ENCODE measurements around the gene SYNC. TPM values are rescaled to one million over a fixed set of nuclear protein-coding genes. Genes with fewer than 3 reads are reported as not detected.

SYNC gene
- total and polyA plus RNA-seq, 2 donors (not counting 3 experiments of a cell fraction or from before 2014, with no cell fraction given) = 3.5 to 9.4 TPM

GRCh38 chr1:32746130-32746529 lies 43.6 kb upstream of the SYNC start:
- POLR2A ChIA-PET = no interaction called here
- no peak for DNase-seq (ENCODE audit: low read depth, low spot score)
- TF ChIP-seq POLR2A (IDR thresholded peaks at IDR 0.05; ENCODE audit: low read depth, low read length) = no peak
- TF ChIP-seq, protein P1, sequence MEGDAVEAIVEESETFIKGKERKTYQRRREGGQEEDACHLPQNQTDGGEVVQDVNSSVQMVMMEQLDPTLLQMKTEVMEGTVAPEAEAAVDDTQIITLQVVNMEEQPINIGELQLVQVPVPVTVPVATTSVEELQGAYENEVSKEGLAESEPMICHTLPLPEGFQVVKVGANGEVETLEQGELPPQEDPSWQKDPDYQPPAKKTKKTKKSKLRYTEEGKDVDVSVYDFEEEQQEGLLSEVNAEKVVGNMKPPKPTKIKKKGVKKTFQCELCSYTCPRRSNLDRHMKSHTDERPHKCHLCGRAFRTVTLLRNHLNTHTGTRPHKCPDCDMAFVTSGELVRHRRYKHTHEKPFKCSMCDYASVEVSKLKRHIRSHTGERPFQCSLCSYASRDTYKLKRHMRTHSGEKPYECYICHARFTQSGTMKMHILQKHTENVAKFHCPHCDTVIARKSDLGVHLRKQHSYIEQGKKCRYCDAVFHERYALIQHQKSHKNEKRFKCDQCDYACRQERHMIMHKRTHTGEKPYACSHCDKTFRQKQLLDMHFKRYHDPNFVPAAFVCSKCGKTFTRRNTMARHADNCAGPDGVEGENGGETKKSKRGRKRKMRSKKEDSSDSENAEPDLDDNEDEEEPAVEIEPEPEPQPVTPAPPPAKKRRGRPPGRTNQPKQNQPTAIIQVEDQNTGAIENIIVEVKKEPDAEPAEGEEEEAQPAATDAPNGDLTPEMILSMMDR (IDR thresholded peaks at IDR 0.05; ENCODE audit: extremely low read depth in 1 of 2, insufficient read depth in 1 of 2, low read depth in 1 of 2, low read length in 2 of 2) = no peak
- no peak for TF ChIP-seq POLR2AphosphoS5 (IDR thresholded peaks at IDR 0.05; ENCODE audit: insufficient read depth, low read depth, low read length)
- TF ChIP-seq MYC (IDR thresholded peaks at IDR 0.05; ENCODE audit: low read depth, low read length) = no peak
- no peak for TF ChIP-seq MAX (IDR thresholded peaks at IDR 0.05; ENCODE audit: insufficient read depth, insufficient read length)
- no peak for TF ChIP-seq FOS (IDR thresholded peaks at IDR 0.05; ENCODE audit: borderline replicate concordance, insufficient read depth, low read length)
- TF ChIP-seq GATA2 (IDR thresholded peaks at IDR 0.05; ENCODE audit: insufficient read depth, insufficient read length, low read depth, low read length) = no peak
- TF ChIP-seq JUN (IDR thresholded peaks at IDR 0.05; ENCODE audit: borderline replicate concordance, insufficient read depth, insufficient read length, low read depth) = no peak
- no peak for TF ChIP-seq EZH2 (IDR thresholded peaks at IDR 0.05; ENCODE audit: borderline replicate concordance, low read depth, low read length, severe bottlenecking)

More at GRCh38 chr1:32746130-32746529, 43.6 kb upstream of the SYNC start:
- H3K4me3 ChIP-seq (replicated peaks in 1 of 3; ENCODE audit: insufficient read depth in 1 of 3, low read depth in 1 of 3, low read length in 3 of 3) = no peak overlapping the region
- no TSS peak for BruUV-seq (replicated peaks)
- no peaks in the 10 kb centered on the region for H4K20me1 ChIP-seq (replicated peaks; ENCODE audit: control insufficient read depth, extremely low read depth, insufficient read depth, low read length)
- H3K36me3 ChIP-seq (ENCODE audit: control insufficient read depth in 2 of 2, extremely low read depth in 1 of 2, insufficient read depth in 2 of 2, low read length in 2 of 2) = no peaks in the 10 kb centered on the region
- CTCF ChIA-PET = interaction anchor here (1.0 to 2.5 kb wide), 3 partner anchors 26 to 33 kb away, joined by 3 to 15 read pairs (median 4); no protein-coding TSS in a partner anchor
- H3K4me1 ChIP-seq (ENCODE audit: control insufficient read depth, extremely low read depth, insufficient read depth, low read length) = peaks cover 13% of the 10 kb centered on the region
- H2AFZ ChIP-seq (ENCODE audit: low read depth, low read length) = no peak overlapping the region
- H3K27ac ChIP-seq (ENCODE audit: insufficient read depth, low read depth, low read length) = no peak overlapping the region
- dilution Hi-C loops (cut with MboI; ENCODE audit: extremely low pct_ligation_motif_present, low sequenced_read_pairs) = no loop called here
- H3K4me2 ChIP-seq (ENCODE audit: insufficient read depth, low read length) = no peak overlapping the region
- H3K9ac ChIP-seq (replicated peaks; ENCODE audit: extremely low read depth, insufficient read depth, low read length) = no peak overlapping the region
- no peaks in the 10 kb centered on the region for H3K9me3 ChIP-seq (replicated peaks; ENCODE audit: control insufficient read depth, insufficient read depth, low read length)
- no peaks in the 10 kb centered on the region for H3K79me2 ChIP-seq (ENCODE audit: control insufficient read depth, insufficient read depth, low read length)
- no peaks in the 10 kb centered on the region for H3K27me3 ChIP-seq (ENCODE audit: control insufficient read depth in 2 of 2, insufficient read depth in 2 of 2, low read length in 2 of 2)
- peak; percentile 47 for FAIRE-seq
- intact Hi-C loops (cut with micrococcal nuclease) = no loop called here
- no peaks in the 10 kb centered on the region for H3K9me1 ChIP-seq (replicated peaks; ENCODE audit: control insufficient read depth, extremely low read depth, insufficient read depth, low read length)
